Measurements from ENCODE around the gene FBXL4.
"Not testable (repeated sequence)": the region's sequence is repeated elsewhere in the genome, so short reads cannot be mapped to it uniquely, and the experiment has no call there.

FBXL4 gene

DNA sequence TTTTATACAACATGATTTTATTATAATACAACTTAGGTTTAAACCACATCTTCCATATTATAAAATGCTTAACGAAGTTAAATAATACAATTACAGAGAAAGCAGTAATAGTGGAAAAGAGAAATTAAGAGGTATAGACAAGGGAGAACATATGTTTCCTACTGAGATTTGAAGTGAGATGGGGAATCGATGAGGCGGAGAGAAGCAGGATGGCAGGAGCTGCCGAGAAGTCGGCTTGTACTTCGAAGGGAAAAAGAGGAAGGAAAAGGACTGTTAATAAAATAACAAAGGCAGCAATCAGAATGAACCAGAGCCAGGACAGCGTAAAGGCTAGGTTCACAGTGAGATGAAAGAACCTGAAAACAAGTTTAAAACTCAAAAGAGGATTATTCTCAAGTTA is 15.4 kb downstream of the FBXL4 start:
- peaks cover 32% of the 10 kb centered on the region for H3K4me1 Mint-ChIP-seq
- no peaks in the 10 kb centered on the region for H3K9me3 Mint-ChIP-seq
- H3K27ac Mint-ChIP-seq, result no peak overlapping the region
- ATAC-seq (ENCODE audit: low read depth), result peak; percentile 34
- H3K4me3 Mint-ChIP-seq, result peak overlapping the region; percentile 6
- no peaks in the 10 kb centered on the region for H3K27me3 Mint-ChIP-seq
- peaks cover 20% of the 10 kb centered on the region for H3K36me3 Mint-ChIP-seq
- DNase-seq (ENCODE audit: low spot score in 2 of 2), result no peak

- ATAC-seq (ENCODE audit: low read depth), result no peak
- Mint-ChIP-seq H3K36me3 (peaks cover 22% of the 10 kb centered on the region), H3K4me1 (peaks cover 32% of the 10 kb centered on the region), H3K4me3 (no peak overlapping the region), H3K27me3 (no peaks in the 10 kb centered on the region), H3K9me3 (no peaks in the 10 kb centered on the region), H3K27ac (no peak overlapping the region)
- DNase-seq (ENCODE audit: low spot score in 2 of 2), result no peak
These were observed 16.1 kb downstream of the FBXL4 start for GRCh38 chr6:98931696-98932095.

DNA sequence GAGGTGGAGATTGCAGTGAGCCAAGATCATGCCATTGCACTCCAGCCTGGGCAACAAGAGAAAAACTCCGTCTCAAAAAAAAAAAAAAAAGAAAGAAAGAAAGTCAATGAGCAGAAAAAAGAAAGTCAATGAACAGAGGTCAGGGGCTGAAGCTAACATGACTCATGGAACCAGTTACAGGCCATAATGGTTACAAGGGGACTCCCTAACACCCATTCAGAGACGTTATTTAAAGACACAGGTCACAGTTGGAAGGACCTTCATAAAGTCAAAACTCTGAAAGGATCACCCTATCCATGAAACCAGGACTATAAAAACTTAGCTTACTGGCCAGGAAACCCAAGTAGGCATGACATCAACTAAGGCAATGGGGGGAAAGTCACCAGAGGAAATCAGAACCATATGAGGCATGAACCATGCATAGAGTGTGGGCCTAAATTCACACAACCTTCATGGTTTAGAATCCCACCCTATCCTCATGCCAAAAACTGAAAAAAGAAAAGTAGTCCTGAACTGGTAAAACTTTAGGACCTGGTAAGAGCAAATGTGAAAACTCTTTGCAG is 18.2 kb downstream of the FBXL4 start:
- no peak overlapping the region for H3K4me3 Mint-ChIP-seq

DNA sequence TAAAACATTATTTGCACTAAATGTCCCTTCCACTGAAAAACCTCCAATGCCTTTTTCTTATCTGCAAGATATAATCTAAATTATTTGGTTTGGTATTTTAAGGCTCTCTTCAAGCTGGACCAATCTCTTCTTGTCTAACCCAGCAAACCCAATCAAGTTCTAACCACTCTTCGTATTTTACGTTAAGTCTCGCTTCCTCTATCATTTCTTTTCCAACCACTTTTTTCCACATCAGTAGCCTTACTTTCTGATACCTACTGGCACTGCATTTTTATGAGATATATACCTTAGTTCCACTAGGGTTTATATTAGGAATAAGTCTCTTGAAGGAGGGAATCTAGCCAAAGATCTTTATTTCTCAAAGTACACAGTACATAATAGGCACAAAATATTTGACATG is 19.1 kb downstream of the FBXL4 start:
- Mint-ChIP-seq H3K4me3 (no peak overlapping the region), H3K4me1 (peaks cover 21% of the 10 kb centered on the region), H3K9me3 (no peaks in the 10 kb centered on the region), H3K36me3 (peaks cover 24% of the 10 kb centered on the region), H3K27me3 (no peaks in the 10 kb centered on the region), H3K27ac (no peak overlapping the region)
- no peak for ATAC-seq (ENCODE audit: low read depth)
- no peak for DNase-seq (ENCODE audit: low spot score in 2 of 2)

More for the DNA sequence above, 18.2 kb downstream of the FBXL4 start:
- no peak for DNase-seq (ENCODE audit: low spot score in 2 of 2)
- no peak for ATAC-seq (ENCODE audit: low read depth)
- Mint-ChIP-seq H3K36me3 (peaks cover 28% of the 10 kb centered on the region), H3K9me3 (no peaks in the 10 kb centered on the region), H3K4me1 (peaks cover 24% of the 10 kb centered on the region), H3K27me3 (no peaks in the 10 kb centered on the region), H3K27ac (no peak overlapping the region)

- H3K36me3 Mint-ChIP-seq, result peaks cover 26% of the 10 kb centered on the region
- no peak overlapping the region for H3K4me3 Mint-ChIP-seq
- no peak overlapping the region for H3K27ac Mint-ChIP-seq
- H3K9me3 Mint-ChIP-seq, result no peaks in the 10 kb centered on the region
- no peak for DNase-seq (ENCODE audit: low spot score in 2 of 2)
- H3K4me1 Mint-ChIP-seq, result peaks cover 15% of the 10 kb centered on the region
- ATAC-seq (ENCODE audit: low read depth), result no peak
- H3K27me3 Mint-ChIP-seq, result no peaks in the 10 kb centered on the region
These were observed 20.2 kb downstream of the FBXL4 start for GRCh38 chr6:98927534-98927933.

DNA sequence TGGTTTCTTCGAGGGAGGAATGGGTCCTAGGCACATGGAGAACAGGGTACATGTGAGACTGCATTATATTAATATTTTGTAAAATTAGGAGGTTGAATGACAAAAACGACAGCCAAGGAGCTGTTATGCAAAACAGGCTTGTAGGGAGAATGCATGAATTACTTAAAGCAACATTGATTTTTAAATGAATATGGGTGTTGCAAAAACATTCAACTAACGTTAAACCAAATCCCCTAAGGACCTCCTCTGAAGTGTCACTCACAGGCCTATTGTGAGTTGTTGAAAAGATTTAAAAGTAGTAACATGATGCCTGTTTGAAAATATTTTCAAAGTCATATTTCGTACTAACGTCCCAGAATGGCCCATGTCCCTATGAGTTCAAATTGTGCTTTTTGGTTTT is 21.9 kb downstream of the FBXL4 start:
- peaks cover 10% of the 10 kb centered on the region for H3K4me1 Mint-ChIP-seq
- no peak for DNase-seq (ENCODE audit: low spot score in 2 of 2)
- H3K27me3 Mint-ChIP-seq, result no peaks in the 10 kb centered on the region
- no peak overlapping the region for H3K27ac Mint-ChIP-seq
- no peak overlapping the region for H3K4me3 Mint-ChIP-seq
- ATAC-seq (ENCODE audit: low read depth), result no peak
- no peaks in the 10 kb centered on the region for H3K9me3 Mint-ChIP-seq
- H3K36me3 Mint-ChIP-seq, result peaks cover 26% of the 10 kb centered on the region

DNA sequence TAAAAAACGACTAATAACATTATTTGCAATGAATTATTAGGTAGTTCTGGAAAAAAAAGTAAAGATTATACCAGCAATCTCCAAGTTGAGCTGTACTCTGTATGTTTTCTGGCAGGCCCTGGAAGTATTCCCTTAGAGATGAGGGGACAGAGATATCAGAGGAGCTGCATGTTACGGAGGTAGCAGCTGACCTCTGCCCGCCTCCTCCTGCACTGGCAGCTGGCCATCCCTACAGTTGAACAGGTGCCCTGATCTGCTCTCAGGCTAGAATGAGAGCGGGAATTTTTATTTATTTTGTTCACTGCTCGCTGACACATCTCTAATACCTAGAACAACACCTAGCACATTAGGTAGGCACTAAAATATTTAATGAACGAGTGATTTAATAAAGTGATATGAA is 23.1 kb downstream of the FBXL4 start:
- no peak for ATAC-seq (ENCODE audit: low read depth)
- peaks cover 24% of the 10 kb centered on the region for H3K36me3 Mint-ChIP-seq
- H3K27me3 Mint-ChIP-seq, result no peaks in the 10 kb centered on the region
- H3K4me1 Mint-ChIP-seq, result peaks cover 6% of the 10 kb centered on the region
- H3K9me3 Mint-ChIP-seq, result no peaks in the 10 kb centered on the region
- DNase-seq (ENCODE audit: low spot score in 2 of 2), result no peak
- H3K4me3 Mint-ChIP-seq, result no peak overlapping the region
- H3K27ac Mint-ChIP-seq, result no peak overlapping the region

GRCh38 chr6:98920904-98921431 is 26.8 kb downstream of the FBXL4 start:
- no peak for ATAC-seq (ENCODE audit: low read depth)
- H3K4me1 Mint-ChIP-seq, result peaks cover 7% of the 10 kb centered on the region
- no peak overlapping the region for H3K27ac Mint-ChIP-seq
- no peak for DNase-seq (ENCODE audit: low spot score in 2 of 2)
- H3K27me3 Mint-ChIP-seq, result no peaks in the 10 kb centered on the region
- H3K4me3 Mint-ChIP-seq, result no peak overlapping the region
- no peaks in the 10 kb centered on the region for H3K9me3 Mint-ChIP-seq
- peaks cover 20% of the 10 kb centered on the region for H3K36me3 Mint-ChIP-seq

DNA sequence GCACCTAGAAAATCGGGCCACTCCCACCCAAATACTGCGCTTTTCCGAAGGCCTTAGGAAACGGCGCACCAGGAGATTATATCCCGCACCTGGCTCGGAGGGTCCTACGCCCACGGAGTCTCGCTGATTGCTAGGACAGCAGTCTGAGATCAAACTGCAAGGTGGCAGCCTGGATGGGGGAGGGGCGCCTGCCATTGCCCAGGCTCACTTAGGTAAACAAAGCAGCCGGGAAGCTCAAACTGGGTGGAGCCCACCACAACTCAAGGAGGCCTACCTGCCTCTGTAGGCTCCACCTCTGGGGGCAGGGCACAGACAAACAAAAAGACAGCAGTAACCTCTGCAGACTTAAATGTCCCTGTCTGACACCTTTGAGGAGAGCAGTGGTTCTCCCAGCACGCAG is 36.8 kb downstream of the FBXL4 start:
- H3K27ac Mint-ChIP-seq, result not testable (repeated sequence)

DNA sequence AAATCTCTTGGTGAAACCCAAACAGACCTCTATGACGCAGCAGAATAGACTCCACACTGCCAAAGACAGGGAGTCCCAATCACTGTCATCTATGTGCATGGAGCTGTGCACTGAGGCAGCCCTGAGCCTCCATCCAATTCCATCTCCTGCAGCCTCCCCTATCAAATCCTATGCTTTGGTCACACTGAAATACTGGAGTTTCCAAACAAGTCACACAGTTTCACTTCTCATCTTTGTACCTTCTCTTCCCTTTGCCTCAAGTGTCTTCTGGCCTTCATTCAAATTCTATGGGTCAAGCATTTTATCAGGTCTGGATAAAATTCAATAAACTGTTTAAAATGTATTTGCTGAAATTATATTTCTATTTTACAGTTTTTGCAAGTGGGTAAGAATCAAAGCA is 38.5 kb downstream of the FBXL4 start:
- peaks cover 12% of the 10 kb centered on the region for H3K9me3 Mint-ChIP-seq
- no peaks in the 10 kb centered on the region for H3K27me3 Mint-ChIP-seq
- peaks cover 60% of the 10 kb centered on the region for H3K36me3 Mint-ChIP-seq
- DNase-seq (ENCODE audit: low spot score in 2 of 2) (no peak), ATAC-seq (ENCODE audit: low read depth) (no peak)
- no peak overlapping the region for H3K4me3 Mint-ChIP-seq
- no peak overlapping the region for H3K27ac Mint-ChIP-seq
- peaks cover 7% of the 10 kb centered on the region for H3K4me1 Mint-ChIP-seq

More for the DNA sequence above, 36.8 kb downstream of the FBXL4 start:
- H3K9me3 Mint-ChIP-seq, result peaks cover 12% of the 10 kb centered on the region
- not testable (repeated sequence) for H3K27me3 Mint-ChIP-seq; H3K4me3 Mint-ChIP-seq; DNase-seq (ENCODE audit: low spot score in 2 of 2); ATAC-seq (ENCODE audit: low read depth); H3K4me1 Mint-ChIP-seq
- peaks cover 53% of the 10 kb centered on the region for H3K36me3 Mint-ChIP-seq

DNA sequence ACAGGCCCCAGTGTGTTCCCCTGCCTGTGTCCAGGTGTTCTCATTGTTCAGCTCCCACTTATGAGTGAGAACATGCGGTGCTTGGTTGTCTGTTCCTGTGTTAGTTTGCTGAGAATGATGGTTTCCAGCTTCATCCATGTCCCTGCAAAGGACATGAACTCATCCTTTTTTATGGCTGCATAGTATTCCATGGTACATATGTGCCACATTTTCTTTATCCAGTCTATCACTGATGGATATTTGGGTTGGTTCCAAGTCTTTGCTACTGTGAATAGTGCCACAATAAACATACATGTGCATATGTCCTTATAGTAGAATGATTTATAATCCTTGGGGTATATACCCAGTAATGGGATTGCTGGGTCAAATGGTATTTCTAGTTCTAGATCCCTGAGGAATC is 41.4 kb downstream of the FBXL4 start:
- not testable (repeated sequence) for DNase-seq (ENCODE audit: low spot score in 2 of 2); H3K27ac Mint-ChIP-seq; H3K4me3 Mint-ChIP-seq; H3K9me3 Mint-ChIP-seq; H3K4me1 Mint-ChIP-seq; ATAC-seq (ENCODE audit: low read depth); H3K27me3 Mint-ChIP-seq
- H3K36me3 Mint-ChIP-seq, result peaks cover 47% of the 10 kb centered on the region

DNA sequence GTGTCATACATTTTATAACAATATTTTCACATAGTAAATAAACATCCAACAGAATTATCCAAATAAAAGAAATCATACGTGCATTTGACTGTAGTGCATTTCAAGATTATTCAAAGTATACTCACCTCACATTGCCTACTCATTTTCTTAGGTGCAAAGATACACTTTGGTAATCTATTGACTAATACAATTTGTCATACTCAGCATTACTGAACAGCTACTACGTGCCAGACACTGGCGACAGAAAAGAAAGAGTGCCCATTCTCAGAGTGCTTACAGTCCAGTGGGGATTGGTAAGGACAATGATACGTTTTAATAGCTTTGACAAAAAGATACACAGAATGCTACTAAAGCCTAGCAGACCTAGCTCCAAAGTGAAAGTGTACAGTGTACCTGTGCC is 42.0 kb downstream of the FBXL4 start:
- Mint-ChIP-seq H3K4me3 (no peak overlapping the region), H3K27ac (no peak overlapping the region), H3K36me3 (peaks cover 53% of the 10 kb centered on the region), H3K9me3 (peaks cover 5% of the 10 kb centered on the region), H3K4me1 (peaks cover 5% of the 10 kb centered on the region), H3K27me3 (no peaks in the 10 kb centered on the region)
- ATAC-seq (ENCODE audit: low read depth), result no peak
- DNase-seq (ENCODE audit: low spot score in 2 of 2), result no peak

DNA sequence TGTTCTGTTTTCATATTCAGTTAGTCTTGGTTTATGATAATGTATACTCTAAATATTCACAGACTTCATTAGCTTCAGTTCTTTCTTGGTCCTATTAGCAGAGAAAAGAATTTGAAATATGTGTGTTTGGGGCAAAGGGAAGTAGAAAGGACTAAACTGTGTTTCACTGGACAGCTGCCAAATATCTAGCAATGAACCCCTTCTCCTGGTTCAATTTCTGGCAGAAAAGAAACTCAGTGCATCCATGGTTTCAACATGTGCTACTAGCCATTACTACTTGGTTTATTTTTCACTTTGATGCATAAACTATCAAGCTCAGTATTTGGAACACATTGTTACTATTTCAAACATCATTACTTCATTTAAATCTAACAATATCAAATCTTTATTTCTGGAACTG is 43.6 kb downstream of the FBXL4 start:
- Mint-ChIP-seq H3K4me1 (peaks cover 2% of the 10 kb centered on the region), H3K27ac (no peak overlapping the region), H3K9me3 (peaks cover 6% of the 10 kb centered on the region), H3K4me3 (no peak overlapping the region), H3K27me3 (no peaks in the 10 kb centered on the region), H3K36me3 (peaks cover 56% of the 10 kb centered on the region)
- no peak for ATAC-seq (ENCODE audit: low read depth)
- no peak for DNase-seq (ENCODE audit: low spot score in 2 of 2)

DNA sequence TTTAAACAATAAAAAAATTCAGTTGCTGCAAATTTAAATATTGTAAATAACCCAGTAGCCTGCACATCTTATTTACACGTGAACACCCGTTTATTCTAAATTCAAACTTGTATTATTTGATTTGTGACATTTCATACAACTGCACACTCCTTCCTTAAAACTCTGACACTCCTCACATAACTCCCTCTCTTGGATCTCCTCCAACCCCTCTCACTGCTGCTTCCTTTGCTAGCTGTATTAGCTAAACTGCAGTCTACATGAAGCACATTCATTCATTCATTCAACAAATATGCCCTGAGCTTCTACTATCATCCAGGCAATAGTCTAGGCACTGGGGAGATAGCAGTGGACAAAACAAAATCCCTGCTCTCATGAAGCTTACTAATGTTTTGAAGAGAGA is 47.0 kb downstream of the FBXL4 start:
- ATAC-seq (ENCODE audit: low read depth) (no peak), DNase-seq (ENCODE audit: low spot score in 2 of 2) (no peak)
- peaks cover 7% of the 10 kb centered on the region for H3K4me1 Mint-ChIP-seq
- no peak overlapping the region for H3K27ac Mint-ChIP-seq
- H3K9me3 Mint-ChIP-seq, result peaks cover 6% of the 10 kb centered on the region
- no peak overlapping the region for H3K4me3 Mint-ChIP-seq
- H3K27me3 Mint-ChIP-seq, result no peaks in the 10 kb centered on the region
- H3K36me3 Mint-ChIP-seq, result peaks cover 51% of the 10 kb centered on the region

GRCh38 chr6:98894810-98895209 is 52.9 kb downstream of the FBXL4 start:
- DNase-seq (ENCODE audit: low spot score in 2 of 2), result no peak
- Mint-ChIP-seq H3K36me3 (peaks cover 31% of the 10 kb centered on the region), H3K4me1 (peaks cover 5% of the 10 kb centered on the region), H3K27ac (no peak overlapping the region), H3K9me3 (peaks cover 1% of the 10 kb centered on the region), H3K27me3 (no peaks in the 10 kb centered on the region), H3K4me3 (no peak overlapping the region)
- ATAC-seq (ENCODE audit: low read depth), result no peak
